HepG2 (cell line): Measurements from ENCODE around the gene VAMP8. TPM values are rescaled to one million over a fixed set of nuclear protein-coding genes. Genes with fewer than 3 reads are reported as not detected.

Experiments
- ADNP ChIP-seq: sonication (generic); formaldehyde crosslinking; IDR thresholded peaks from 2 replicates; pipeline ENCODE4 v1.4.0; 2020; ENCODE audit warnings: missing genetic modification reagents
- AHDC1 ChIP-seq: sonication (generic); formaldehyde crosslinking; IDR thresholded peaks from 2 replicates; pipeline ENCODE4 v1.5.1; 2020; ENCODE audit warnings: mild to moderate bottlenecking, missing genetic modification reagents, borderline replicate concordance
- MAX ChIP-seq: IDR thresholded peaks from 2 replicates; pipeline ENCODE4 v1.6.1; 2012; ENCODE audit warnings: inconsistent platforms
- NR2C2 ChIP-seq: sonication (generic); formaldehyde crosslinking; IDR thresholded peaks from 2 replicates; pipeline ENCODE4 v1.4.0; 2020; ENCODE audit warnings: missing genetic modification reagents, mild to moderate bottlenecking, moderate library complexity, borderline replicate concordance
- NR2F6 ChIP-seq, 2 experiments: IDR thresholded peaks; 2 replicates each; pipeline ENCODE4 v1.6.1; 2016; ENCODE audit warnings: antibody characterized with exemption in 1 of 2, mild to moderate bottlenecking in 1 of 2
- PHF8 ChIP-seq: sonication (generic); formaldehyde crosslinking; IDR thresholded peaks from 2 replicates; pipeline ENCODE4 v1.5.0; 2020; ENCODE audit warnings: missing genetic modification reagents
- SAP130 ChIP-seq: IDR thresholded peaks from 2 replicates; pipeline ENCODE4 v1.6.1; 2016; ENCODE audit warnings: low read depth
- SMYD3 ChIP-seq: sonication (generic); formaldehyde crosslinking; IDR thresholded peaks from 2 replicates; pipeline ENCODE4 v1.8.1; 2023; ENCODE audit warnings: mild to moderate bottlenecking, missing genetic modification reagents
- ZNF207 ChIP-seq: fragments of 450-650 bp; IDR thresholded peaks from 2 replicates; pipeline ENCODE4 v1.6.1; 2016; ENCODE audit warnings: antibody characterized with exemption, borderline replicate concordance
- ZNF354B ChIP-seq: sonication (generic); formaldehyde crosslinking; IDR thresholded peaks from 2 replicates; pipeline ENCODE4 v1.8.0; 2022; ENCODE audit warnings: mild to moderate bottlenecking, missing genetic modification reagents
- ZNF510 ChIP-seq: sonication (generic); formaldehyde crosslinking; IDR thresholded peaks from 2 replicates; pipeline ENCODE4 v1.4.0; 2020; ENCODE audit warnings: low read depth, mild to moderate bottlenecking, missing genetic modification reagents
- ZNF558 ChIP-seq: sonication (generic); formaldehyde crosslinking; IDR thresholded peaks from 2 replicates; pipeline ENCODE4 v1.9.0; 2022; ENCODE audit warnings: mild to moderate bottlenecking, missing genetic modification reagents, borderline replicate concordance
- ZNF687 ChIP-seq: sonication (generic); formaldehyde crosslinking; IDR thresholded peaks from 2 replicates; pipeline ENCODE4 v1.5.1; 2020; ENCODE audit warnings: mild to moderate bottlenecking, missing genetic modification reagents, moderate library complexity
- ZNF788 ChIP-seq: sonication (generic); formaldehyde crosslinking; IDR thresholded peaks from 2 replicates; pipeline ENCODE4 v1.5.0; 2020; ENCODE audit warnings: mild to moderate bottlenecking, missing genetic modification reagents, borderline replicate concordance
- polyA plus RNA-seq, 8 experiments: library from polyadenylated mRNA; depleted of rRNA in 3 of 8; stranded (reverse) in 7 of 8; unstranded in 1 of 8; fragments of >200 nt; fragmentation: Illumina TruSeq in 4 of 8; extraction: Trizol in 4 of 8; gene quantifications; 2 replicates each; pipeline versions ENCODE4 v1.2.1 to v1.2.3, GENCODE V29; 2011 to 2016; ENCODE audit warnings: low read depth in 4 of 8, missing spikeins in 1 of 8, mixed read lengths in 1 of 8; ENCODE audit not compliant: insufficient read depth in 1 of 8
- total RNA-seq, 5 experiments: library from RNA; depleted of rRNA; stranded (reverse); fragments of >200 nt; fragmentation: Illumina TruSeq; extraction: Trizol; gene quantifications; 2 replicates each; pipeline ENCODE4 v1.2.3, GENCODE V29; 2016; ENCODE audit warnings: low read depth in 1 of 5
- TF ChIP-seq, protein P1 (sequence below): sonication (generic); formaldehyde crosslinking; IDR thresholded peaks from 2 replicates; pipeline ENCODE4 v1.4.0; 2020; ENCODE audit warnings: missing genetic modification reagents

Gene VAMP8
- total and polyA plus RNA-seq, 2 of the 13 experiments (the other 11 are each of a cell fraction or from before 2014, with no cell fraction given): 83.3 to 157 TPM

DNA sequence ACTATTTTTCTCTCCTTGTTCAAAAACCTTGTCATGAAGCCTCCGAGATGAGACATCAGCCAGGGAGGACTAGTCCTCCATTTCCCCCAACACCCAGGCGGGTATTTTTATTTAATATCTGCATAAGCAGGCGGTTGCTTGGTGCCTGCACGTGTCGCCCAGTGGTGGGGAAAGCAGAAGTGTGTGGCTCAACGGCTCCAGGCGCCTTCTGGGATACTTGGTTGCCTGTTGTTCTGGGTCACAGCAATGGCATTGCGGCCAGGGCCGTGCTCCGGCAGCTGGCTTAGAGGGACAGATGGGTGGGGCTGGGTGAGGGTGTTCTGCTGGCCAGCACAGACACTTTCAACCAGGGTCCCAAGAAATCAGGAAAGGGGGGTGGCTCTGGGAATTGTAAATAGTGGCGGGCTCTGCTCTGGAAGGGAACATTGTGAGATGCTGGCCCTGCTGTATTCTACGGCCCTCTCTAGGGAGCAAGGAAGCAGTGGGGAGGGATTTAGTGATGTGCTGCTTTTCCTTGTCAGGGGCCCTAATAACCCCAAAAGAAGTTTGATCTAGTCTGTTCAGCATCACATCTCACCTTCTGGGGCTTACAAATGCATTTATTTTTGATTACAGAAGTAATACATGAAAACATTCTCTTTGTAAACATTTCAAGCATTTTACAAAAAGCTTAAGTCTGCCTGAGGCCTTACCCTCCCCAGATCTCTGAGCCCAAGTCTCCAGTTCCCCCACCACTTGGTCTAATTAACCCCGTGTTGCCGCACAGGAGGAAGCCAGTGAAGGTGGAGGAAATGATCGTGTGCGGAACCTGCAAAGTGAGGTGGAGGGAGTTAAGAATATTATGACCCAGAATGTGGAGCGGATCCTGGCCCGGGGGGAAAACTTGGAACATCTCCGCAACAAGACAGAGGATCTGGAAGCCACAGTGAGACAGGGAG, 1.1 kb downstream of the VAMP8 start (continued):
- TF ChIP-seq, protein P1, sequence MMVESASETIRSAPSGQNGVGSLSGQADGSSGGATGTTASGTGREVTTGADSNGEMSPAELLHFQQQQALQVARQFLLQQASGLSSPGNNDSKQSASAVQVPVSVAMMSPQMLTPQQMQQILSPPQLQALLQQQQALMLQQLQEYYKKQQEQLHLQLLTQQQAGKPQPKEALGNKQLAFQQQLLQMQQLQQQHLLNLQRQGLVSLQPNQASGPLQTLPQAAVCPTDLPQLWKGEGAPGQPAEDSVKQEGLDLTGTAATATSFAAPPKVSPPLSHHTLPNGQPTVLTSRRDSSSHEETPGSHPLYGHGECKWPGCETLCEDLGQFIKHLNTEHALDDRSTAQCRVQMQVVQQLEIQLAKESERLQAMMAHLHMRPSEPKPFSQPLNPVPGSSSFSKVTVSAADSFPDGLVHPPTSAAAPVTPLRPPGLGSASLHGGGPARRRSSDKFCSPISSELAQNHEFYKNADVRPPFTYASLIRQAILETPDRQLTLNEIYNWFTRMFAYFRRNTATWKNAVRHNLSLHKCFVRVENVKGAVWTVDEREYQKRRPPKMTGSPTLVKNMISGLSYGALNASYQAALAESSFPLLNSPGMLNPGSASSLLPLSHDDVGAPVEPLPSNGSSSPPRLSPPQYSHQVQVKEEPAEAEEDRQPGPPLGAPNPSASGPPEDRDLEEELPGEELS: 0 out of 2 replicates have a peak, but pooled peaks have one; percentile 29
- TF ChIP-seq NR2F6 (IDR thresholded peaks at IDR 0.05) (0 out of 2 replicates have a peak, but pooled peaks have one; percentile 45), NR2F6 (CRISPR knock-in tag; IDR thresholded peaks at IDR 0.05) (no peak), PHF8 (CRISPR knock-in tag) (0 out of 2 replicates have a peak, but pooled peaks have one; percentile 44), ZNF687 (CRISPR knock-in tag) (peak; percentile 79), SAP130 (peak; percentile 53; the same call in 1 of the 2 replicates), ZNF788 (CRISPR knock-in tag) (0 out of 2 replicates have a peak, but pooled peaks have one; percentile 27), ADNP (no peak), NR2C2 (CRISPR knock-in tag) (0 out of 2 replicates have a peak, but pooled peaks have one; percentile 41), AHDC1 (CRISPR knock-in tag) (peak; percentile 54; the same call in 1 of the 2 replicates), ZNF510 (0 out of 2 replicates have a peak, but pooled peaks have one; percentile 18), ZNF354B (CRISPR knock-in tag) (no peak), ZNF558 (CRISPR knock-in tag) (0 out of 2 replicates have a peak, but pooled peaks have one; percentile 21), SMYD3 (0 out of 2 replicates have a peak, but pooled peaks have one; percentile 33), ZNF207 (no peak), MAX (peak; percentile 73; the same call in 1 of the 2 replicates)
